B cell (primary cell): ENCODE results near the gene EPSTI1.

ENCODE experiments used
- CTCF ChIP-seq: fragments of 200-600 bp; IDR thresholded peaks from one replicate; pipeline ENCODE4 v1.8.0; 2022; ENCODE audit warnings: antibody characterized with exemption, mild to moderate bottlenecking
- EZH2 ChIP-seq: IDR thresholded peaks from 2 replicates; pipeline ENCODE4 v1.6.1; 2012; ENCODE audit warnings: borderline replicate concordance, low read depth, mild to moderate bottlenecking, moderate library complexity, low read length; ENCODE audit not compliant: insufficient read depth, poor library complexity, severe bottlenecking

GRCh38 chr13:42947925-42948324, 44.1 kb downstream of the EPSTI1 start:
- no peak for TF ChIP-seq CTCF
- no peak for TF ChIP-seq EZH2
